HG02884 (cell line): ENCODE measurements around the gene RAD50.

Experiments
- ATAC-seq: cut with Tn5 transposase; IDR thresholded peaks from one replicate; pipeline ENCODE4 v1.9.1; 2021; ENCODE audit warnings: mild to moderate bottlenecking, moderate library complexity; ENCODE audit not compliant: unreplicated experiment

The RAD50 gene

GRCh38 chr5:132673488-132673887 lies 116.7 kb downstream of the RAD50 start:
- no peak for ATAC-seq

- ATAC-seq = no peak
Observed at GRCh38 chr5:132673939-132674630, 117.3 kb downstream of the RAD50 start, which contains the start of gene IL4. Gene IL4 (plus strand): TSS chr5:132673989. CDS start chr5:132674051, 62 bp downstream.

GRCh38 chr5:132674671-132675506 lies 118.1 kb downstream of the RAD50 start:
- ATAC-seq = peak; percentile 73

GRCh38 chr5:132675936-132676689 lies 119.3 kb downstream of the RAD50 start:
- ATAC-seq = no peak

GRCh38 chr5:132677191-132677590 lies 120.4 kb downstream of the RAD50 start:
- ATAC-seq = no peak

- no peak for ATAC-seq
Observed at GRCh38 chr5:132677682-132678400, 121.1 kb downstream of the RAD50 start.

- ATAC-seq = no peak
Observed at GRCh38 chr5:132678735-132679134, 122.0 kb downstream of the RAD50 start.

- ATAC-seq = no peak
Observed at GRCh38 chr5:132679166-132679565, 122.4 kb downstream of the RAD50 start.

GRCh38 chr5:132679717-132680380 lies 123.1 kb downstream of the RAD50 start:
- ATAC-seq = no peak

GRCh38 chr5:132680780-132681475 lies 124.2 kb downstream of the RAD50 start:
- no peak for ATAC-seq

GRCh38 chr5:132681476-132681831 lies 124.7 kb downstream of the RAD50 start:
- ATAC-seq = no peak

GRCh38 chr5:132681983-132682382 lies 125.2 kb downstream of the RAD50 start:
- ATAC-seq = no peak

GRCh38 chr5:132684491-132684890 lies 127.7 kb downstream of the RAD50 start:
- ATAC-seq = no peak

GRCh38 chr5:132684922-132685720 lies 128.3 kb downstream of the RAD50 start:
- no peak for ATAC-seq

- ATAC-seq = no peak
Observed at GRCh38 chr5:132686193-132686592, 129.4 kb downstream of the RAD50 start.

GRCh38 chr5:132687995-132688394 lies 131.2 kb downstream of the RAD50 start:
- ATAC-seq = no peak

GRCh38 chr5:132688536-132689339 lies 132.0 kb downstream of the RAD50 start:
- ATAC-seq = no peak

- ATAC-seq = no peak
Observed at GRCh38 chr5:132689513-132689912, 132.7 kb downstream of the RAD50 start.
